IMR-90 (cell line): Measurements from ENCODE around the gene CLCN4. TPM values are rescaled to one million over a fixed set of nuclear protein-coding genes. Genes with fewer than 3 reads are reported as not detected.

Source experiments
- ATAC-seq: fragments of 200-7000 bp; cut with Tn5 transposase; 2 replicates; pipeline ENCODE4 v1.9.1; 2020; ENCODE audit warnings: low read depth, mild to moderate bottlenecking, moderate library complexity
- BruUV-seq: library from RNA; stranded (reverse); fragments of 400-500 nt; replicated peaks from 2 replicates; lab custom pipeline; 2021; lab: Mats Ljungman, UMichigan
- CTCF ChIA-PET: fragments of 300-600 bp; formaldehyde crosslinking; extraction: SDS; loops from one replicate; lab custom pipeline; 2021; ENCODE audit warnings: antibody characterized with exemption; lab: Yijun Ruan, JAX
- POLR2A ChIA-PET: fragments of 300-600 bp; sonication (Branson Sonifier 250); formaldehyde crosslinking; loops from one replicate; lab custom pipeline; 2022; ENCODE audit warnings: antibody characterized with exemption; ENCODE audit not compliant: unreplicated experiment; lab: Charles Lee
- DNase-seq: peaks from one replicate; pipeline ENCODE4 v3.0.0; 2013
- H2AFZ ChIP-seq: replicated peaks from 2 replicates; pipeline ENCODE3; 2013; ENCODE audit warnings: low read length, mild to moderate bottlenecking; ENCODE audit not compliant: poor library complexity
- H2AK5ac ChIP-seq: 2 replicates; pipeline ENCODE4 v1.6.1; 2013; ENCODE audit warnings: low read depth, low read length, inconsistent platforms
- H2AK9ac ChIP-seq: replicated peaks from 2 replicates; pipeline ENCODE3; 2013; ENCODE audit warnings: mild to moderate bottlenecking, low read depth, low read length, moderate library complexity; ENCODE audit not compliant: poor library complexity
- H2BK120ac ChIP-seq: 2 replicates; pipeline ENCODE4 v1.6.1; 2013; ENCODE audit warnings: low read depth, low read length, inconsistent platforms
- H2BK15ac ChIP-seq: 3 replicates; pipeline ENCODE4 v1.6.1; 2013; ENCODE audit warnings: low read depth, low read length, inconsistent platforms
- H2BK20ac ChIP-seq: 2 replicates; pipeline ENCODE4 v1.6.1; 2013; ENCODE audit warnings: low read depth, mild to moderate bottlenecking, inconsistent platforms, low read length, moderate library complexity
- H2BK5ac ChIP-seq: 2 replicates; pipeline ENCODE4 v1.6.1; 2013; ENCODE audit warnings: mild to moderate bottlenecking, low read depth, low read length, inconsistent platforms; ENCODE audit not compliant: poor library complexity, severe bottlenecking
- H3K14ac ChIP-seq: replicated peaks from 2 replicates; pipeline ENCODE4 v1.6.1; 2013; ENCODE audit warnings: low read depth, low read length, inconsistent platforms
- H3K18ac ChIP-seq: 2 replicates; pipeline ENCODE4 v1.6.1; 2013; ENCODE audit warnings: low read depth, low read length, control low read depth
- H3K23ac ChIP-seq: 2 replicates; pipeline ENCODE4 v1.6.1; 2013; ENCODE audit warnings: low read depth, low read length, inconsistent platforms
- H3K27ac ChIP-seq: 2 replicates; pipeline ENCODE4 v1.5.1; 2013; ENCODE audit warnings: mild to moderate bottlenecking, control low read depth, low read length; ENCODE audit not compliant: insufficient read depth
- H3K27me3 ChIP-seq: 2 replicates; pipeline ENCODE4 v1.6.1; 2013; ENCODE audit warnings: low read length; ENCODE audit not compliant: control insufficient read depth, insufficient read depth
- H3K36me3 ChIP-seq: 2 replicates; pipeline ENCODE4 v1.6.1; 2013; ENCODE audit warnings: low read length, mixed read lengths; ENCODE audit not compliant: control insufficient read depth, insufficient read depth
- H3K4ac ChIP-seq: 2 replicates; pipeline ENCODE4 v1.6.1; 2013; ENCODE audit warnings: low read depth, low read length, inconsistent platforms
- H3K4me1 ChIP-seq: 2 replicates; pipeline ENCODE4 v1.6.1; 2013; ENCODE audit warnings: low read length, mixed read lengths; ENCODE audit not compliant: control insufficient read depth, insufficient read depth
- H3K4me2 ChIP-seq: 2 replicates; pipeline ENCODE4 v1.6.1; 2013; ENCODE audit warnings: low read depth, mild to moderate bottlenecking, control low read depth, low read length, moderate library complexity
- H3K4me3 ChIP-seq: 2 replicates; pipeline ENCODE4 v1.5.1; 2013; ENCODE audit warnings: low read depth, mild to moderate bottlenecking, control low read depth, low read length, moderate library complexity; ENCODE audit not compliant: insufficient read depth
- H3K56ac ChIP-seq: 2 replicates; pipeline ENCODE4 v1.6.1; 2013; ENCODE audit warnings: low read length, inconsistent platforms; ENCODE audit not compliant: insufficient read depth; ENCODE audit errors: extremely low read depth
- H3K79me1 ChIP-seq, 2 experiments: 2 replicates each; pipeline ENCODE4 v1.6.1; 2013; ENCODE audit warnings: low read length in 2 of 2, inconsistent platforms in 1 of 2, low read depth in 1 of 2
- H3K9ac ChIP-seq: 2 replicates; pipeline ENCODE4 v1.6.1; 2013; ENCODE audit warnings: low read depth, low read length, control low read depth
- H3K9me1 ChIP-seq: 2 replicates; pipeline ENCODE4 v1.6.1; 2013; ENCODE audit warnings: low read length, inconsistent platforms; ENCODE audit not compliant: insufficient read depth
- H3K9me3 ChIP-seq: 2 replicates; pipeline ENCODE4 v1.6.1; 2013; ENCODE audit warnings: low read length; ENCODE audit not compliant: control insufficient read depth, insufficient read depth
- H4K20me1 ChIP-seq: 2 replicates; pipeline ENCODE4 v1.6.1; 2013; ENCODE audit warnings: low read length, inconsistent platforms; ENCODE audit not compliant: insufficient read depth
- H4K5ac ChIP-seq: 2 replicates; pipeline ENCODE4 v1.6.1; 2013; ENCODE audit warnings: mild to moderate bottlenecking, low read depth, low read length, control low read depth
- H4K8ac ChIP-seq, 2 experiments: 2 replicates each; pipeline ENCODE4 v1.6.1; 2013; ENCODE audit warnings: low read depth in 2 of 2, low read length in 2 of 2, control low read depth in 1 of 2, inconsistent platforms in 1 of 2
- H4K91ac ChIP-seq: 2 replicates; pipeline ENCODE4 v1.6.1; 2013; ENCODE audit warnings: low read depth, low read length, inconsistent platforms; ENCODE audit not compliant: insufficient read depth
- CEBPB ChIP-seq: IDR thresholded peaks from 2 replicates; pipeline ENCODE4 v1.6.1; 2012; ENCODE audit warnings: low read depth, low read length, improper control_type of control experiment
- FOS ChIP-seq: fragments of 150-350 bp; IDR thresholded peaks from 2 replicates; pipeline ENCODE4 v1.6.1; 2016; ENCODE audit warnings: low read depth, low read length
- MAFK ChIP-seq: IDR thresholded peaks from 2 replicates; pipeline ENCODE4 v1.6.1; 2012; ENCODE audit warnings: low read depth, low read length, improper control_type of control experiment
- NFE2L2 ChIP-seq: fragments of 150-350 bp; IDR thresholded peaks from 2 replicates; pipeline ENCODE4 v1.6.1; 2016; ENCODE audit warnings: low read depth, mild to moderate bottlenecking, low read length
- POLR2A ChIP-seq: IDR thresholded peaks from 2 replicates; pipeline ENCODE4 v1.6.1; 2012; ENCODE audit warnings: mild to moderate bottlenecking, low read depth, low read length
- RAD21 ChIP-seq: IDR thresholded peaks from 2 replicates; pipeline ENCODE4 v1.6.1; 2012; ENCODE audit warnings: low read length, improper control_type of control experiment
- RCOR1 ChIP-seq: IDR thresholded peaks from 2 replicates; pipeline ENCODE4 v1.6.1; 2012; ENCODE audit warnings: mild to moderate bottlenecking, low read length, improper control_type of control experiment; ENCODE audit not compliant: insufficient replicate concordance
- RFX5 ChIP-seq: IDR thresholded peaks from 2 replicates; pipeline ENCODE4 v1.8.0; 2012; ENCODE audit warnings: low read depth, mild to moderate bottlenecking, low read length, moderate library complexity
- SMC3 ChIP-seq: fragments of 150-350 bp; IDR thresholded peaks from 2 replicates; pipeline ENCODE4 v1.6.1; 2016; ENCODE audit warnings: low read depth, mild to moderate bottlenecking, antibody characterized with exemption, low read length, moderate library complexity
- USF2 ChIP-seq: fragments of 150-350 bp; IDR thresholded peaks from 2 replicates; pipeline ENCODE4 v1.6.1; 2017; ENCODE audit warnings: mild to moderate bottlenecking, antibody characterized with exemption, low read length, low read depth
- WGBS, 2 experiments: methylation state at CpG; one replicate each; pipeline versions ENCODE4 v1.1.5 to v1.1.7; 2013; ENCODE audit warnings: missing lambda C conversion rate in 2 of 2; ENCODE audit not compliant: insufficient read length in 1 of 2; ENCODE audit errors: extremely low coverage in 2 of 2; 5-methylcytosine and 5-hydroxymethylcytosine counted together
- dilution Hi-C: fragments of 300-500 bp; cut with HindIII; formaldehyde crosslinking; loops from one replicate; pipeline ENCODE4 v1.14.3; 2018; ENCODE audit warnings: low sequenced_read_pairs; ENCODE audit not compliant: unreplicated experiment
- in situ Hi-C: fragments of 300-500 bp; cut with MboI; formaldehyde crosslinking; loops from 3 replicates; pipeline ENCODE4 v1.14.3; 2019; ENCODE audit warnings: low sequenced_read_pairs, inconsistent platforms, mixed read lengths
- intact Hi-C: fragments of 100-400 bp; cut with micrococcal nuclease; formaldehyde crosslinking; loops from 2 replicates; pipeline ENCODE4 v1.10.0; 2022
- polyA plus RNA-seq, 3 experiments: library from polyadenylated mRNA; depleted of rRNA; stranded (reverse); fragments of >200 nt; gene quantifications; 2 replicates each; pipeline ENCODE4 v1.2.3, GENCODE V29; 2012; ENCODE audit warnings: low replicate concordance in 1 of 3
- total RNA-seq: library from RNA; depleted of rRNA; stranded (reverse); fragments of >200 nt; gene quantifications from 2 replicates; pipeline ENCODE4 v1.2.3, GENCODE V29; 2012

CLCN4 gene
- total and polyA plus RNA-seq, 2 of the 4 experiments (the other 2 are of a cell fraction), result 2.2 to 4.5 TPM

DNA sequence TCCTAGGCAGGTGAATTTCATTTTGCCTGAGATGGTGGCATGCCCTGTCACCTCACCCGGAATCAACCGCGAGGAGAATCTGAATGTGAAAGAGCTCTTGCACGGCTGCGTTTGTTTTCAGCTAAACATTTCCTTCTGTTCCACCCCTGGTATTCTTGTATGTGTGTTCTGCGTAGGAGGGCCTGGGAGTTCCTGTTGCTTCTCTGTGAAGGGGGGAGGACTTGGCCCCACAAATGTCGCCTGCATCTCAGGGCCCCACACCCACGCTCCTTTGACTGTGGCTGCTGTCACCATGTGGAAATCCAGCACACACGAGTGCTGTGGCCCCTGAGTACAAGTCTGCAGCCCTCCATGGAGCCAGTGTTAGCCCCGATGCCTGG lies 45.8 kb upstream of the CLCN4 start:
- Histone ChIP-seq H3K18ac (no peak overlapping the region), H3K23ac (no peak overlapping the region), H3K27ac (no peak overlapping the region), H2AFZ (no peak overlapping the region), H3K14ac (no peak overlapping the region), H3K4me2 (no peak overlapping the region), H3K9me1 (peaks cover 3% of the 10 kb centered on the region; the same call in 1 of the 2 replicates), H2BK5ac (no peak overlapping the region), H3K4ac (no peak overlapping the region), H4K20me1 (peaks cover 7% of the 10 kb centered on the region; the same call in 1 of the 2 replicates), H4K5ac (no peak overlapping the region), H2AK9ac (no peak overlapping the region), H3K27me3 (no peaks in the 10 kb centered on the region), H2BK20ac (no peak overlapping the region), H2BK120ac (no peak overlapping the region), H2AK5ac (no peak overlapping the region), H3K36me3 (peaks cover 11% of the 10 kb centered on the region), H3K4me1 (peaks cover 2% of the 10 kb centered on the region; the same call in 1 of the 2 replicates), H4K91ac (no peak overlapping the region), H4K8ac (no peak overlapping the region), H3K9me3 (no peaks in the 10 kb centered on the region), H3K79me1 (peaks cover 0 to 9% of the 10 kb centered on the region in 2 experiments; a peak in 2 of 4 replicates), H3K4me3 (no peak overlapping the region), H2BK15ac (no peak overlapping the region), H3K9ac (no peak overlapping the region), H3K56ac (no peak overlapping the region)
- POLR2A ChIA-PET, result no interaction called here
- intact Hi-C loops, result no loop called here
- dilution Hi-C loops, result no loop called here
- WGBS, 2 experiments, result 83% methylated on average over 3 of the region's 10 CpGs; no CpG with 5 or more reads in 1 of the 2 experiments
- CTCF ChIA-PET, result no interaction called here
- DNase-seq (no peak), ATAC-seq (no peak)
- BruUV-seq, result no TSS peak
- in situ Hi-C loops, result loop anchor here (25.0 kb wide), 2 partner anchors 224 to 1299 kb away; partner anchors contain the start of gene FAM9A
- TF ChIP-seq RCOR1 (no peak), FOS (no peak), POLR2A (no peak), SMC3 (no peak), RAD21 (no peak), CEBPB (no peak), NFE2L2 (no peak), MAFK (no peak), RFX5 (no peak), USF2 (no peak)
